ENCODE data around the gene SRSF1.
"Not testable (repeated sequence)": the region's sequence is repeated elsewhere in the genome, so short reads cannot be mapped to it uniquely, and the experiment has no call there.

Gene SRSF1

DNA sequence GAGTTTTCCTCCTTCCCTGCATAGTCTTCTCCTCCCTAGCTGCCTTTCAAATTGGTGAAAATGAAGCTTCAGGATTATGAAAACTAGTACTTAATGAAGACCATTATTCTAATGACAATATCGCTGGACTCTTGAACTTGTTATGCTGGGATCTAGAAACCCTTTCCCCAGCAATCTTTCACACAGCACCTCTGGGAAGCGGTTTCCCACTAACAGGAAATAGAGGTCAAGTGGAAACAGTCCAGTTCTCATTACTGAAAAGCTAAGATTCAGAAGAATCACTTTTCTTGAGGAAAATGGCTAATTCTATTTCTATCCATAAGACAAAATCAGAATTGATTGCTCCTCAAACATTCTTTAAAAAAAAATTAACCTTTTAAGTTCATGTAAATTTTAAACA is 17.0 kb downstream of the SRSF1 start:
- no peak for DNase-seq (ENCODE audit: low read depth in 2 of 2)

DNA sequence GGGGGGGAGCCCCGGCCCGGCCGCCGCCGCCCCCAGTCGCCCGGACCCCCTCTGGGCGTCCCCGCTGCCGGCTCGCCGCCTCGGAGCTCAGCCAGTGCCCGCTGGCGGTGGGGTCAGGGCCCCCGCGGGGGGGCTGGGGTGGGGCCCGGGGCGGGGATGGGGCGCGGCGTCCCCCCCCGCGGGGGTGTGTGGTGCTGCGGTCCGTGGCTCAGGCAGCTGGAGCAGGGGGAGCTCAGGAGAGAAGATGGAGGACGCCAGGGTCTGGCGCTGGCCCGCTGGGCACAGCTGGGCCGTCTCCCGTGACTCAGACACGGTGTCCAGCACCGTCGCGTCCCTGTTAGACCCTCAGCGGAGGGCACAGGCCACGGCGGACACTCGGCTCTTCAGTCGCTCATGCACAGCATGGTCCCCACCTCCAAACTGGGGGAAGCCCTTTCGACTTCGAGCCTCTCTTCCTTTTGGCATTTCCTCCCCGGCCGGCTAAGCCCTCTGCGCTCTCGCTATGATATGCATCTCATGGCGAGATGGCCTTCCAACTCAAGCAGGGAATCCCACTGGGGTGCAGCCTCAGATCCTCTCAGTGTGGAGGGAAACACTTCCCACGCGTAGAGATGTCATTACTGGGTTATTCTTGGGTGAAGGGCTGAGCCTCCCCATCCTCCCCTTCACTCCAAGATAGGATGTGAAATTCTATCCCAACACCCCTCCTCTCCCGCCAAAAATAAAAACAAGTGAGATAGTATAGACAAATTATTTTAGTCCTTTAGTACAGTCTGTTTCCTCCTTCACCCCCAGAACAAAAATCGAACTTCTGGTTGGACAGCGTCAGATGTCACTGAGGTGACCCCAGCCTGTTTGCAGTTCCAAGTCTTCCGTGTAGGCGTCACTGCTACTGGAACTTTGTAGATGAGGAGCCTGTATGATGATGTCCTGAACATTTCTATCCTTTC is 18.5 kb downstream of the SRSF1 start:
- DNase-seq (ENCODE audit: low read depth in 2 of 2) = no peak

DNA sequence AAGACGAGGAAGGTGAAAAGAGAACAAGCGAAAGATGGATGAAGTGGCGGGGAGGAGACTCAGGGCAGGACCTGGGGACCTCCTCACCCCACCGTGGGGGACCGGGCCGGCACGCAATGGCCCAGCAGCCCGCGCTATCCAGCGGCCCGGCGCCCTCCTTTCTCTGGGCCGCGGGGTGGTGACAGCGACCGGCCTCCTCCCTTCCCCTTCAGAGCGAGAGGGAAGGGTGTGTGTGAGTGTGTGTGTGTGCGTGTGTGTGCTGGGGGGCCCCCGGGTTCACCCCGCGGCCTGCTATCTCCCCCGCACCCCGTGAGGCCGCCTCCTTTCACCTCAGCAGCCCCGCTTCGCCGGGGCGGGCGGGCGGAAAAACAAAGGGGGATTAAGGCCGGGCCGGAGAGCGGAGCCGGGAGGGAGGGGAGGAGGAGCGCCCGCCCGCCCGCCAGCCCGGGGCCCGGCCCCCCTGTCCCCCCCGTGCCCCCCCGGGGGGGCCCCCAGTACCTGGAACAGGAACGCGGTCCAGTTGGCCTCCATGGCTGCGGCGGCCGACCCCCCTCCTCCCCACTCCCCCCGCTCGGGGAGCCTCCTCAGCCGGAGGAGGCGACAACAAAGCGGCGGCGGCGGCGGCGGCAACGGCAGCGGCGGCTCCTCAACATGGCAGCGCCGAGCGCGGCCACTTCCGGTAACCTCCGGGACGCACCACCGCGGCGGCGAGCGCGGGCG is 19.3 kb downstream of the SRSF1 start, which contains the start of gene VEZF1:
VEZF1 (minus strand) TSS at position 674 of the 720 bp plus-strand sequence; CDS start at position 531, 143 bp downstream.
- DNase-seq (ENCODE audit: low read depth in 2 of 2) = peak; percentile 54 to 65

DNA sequence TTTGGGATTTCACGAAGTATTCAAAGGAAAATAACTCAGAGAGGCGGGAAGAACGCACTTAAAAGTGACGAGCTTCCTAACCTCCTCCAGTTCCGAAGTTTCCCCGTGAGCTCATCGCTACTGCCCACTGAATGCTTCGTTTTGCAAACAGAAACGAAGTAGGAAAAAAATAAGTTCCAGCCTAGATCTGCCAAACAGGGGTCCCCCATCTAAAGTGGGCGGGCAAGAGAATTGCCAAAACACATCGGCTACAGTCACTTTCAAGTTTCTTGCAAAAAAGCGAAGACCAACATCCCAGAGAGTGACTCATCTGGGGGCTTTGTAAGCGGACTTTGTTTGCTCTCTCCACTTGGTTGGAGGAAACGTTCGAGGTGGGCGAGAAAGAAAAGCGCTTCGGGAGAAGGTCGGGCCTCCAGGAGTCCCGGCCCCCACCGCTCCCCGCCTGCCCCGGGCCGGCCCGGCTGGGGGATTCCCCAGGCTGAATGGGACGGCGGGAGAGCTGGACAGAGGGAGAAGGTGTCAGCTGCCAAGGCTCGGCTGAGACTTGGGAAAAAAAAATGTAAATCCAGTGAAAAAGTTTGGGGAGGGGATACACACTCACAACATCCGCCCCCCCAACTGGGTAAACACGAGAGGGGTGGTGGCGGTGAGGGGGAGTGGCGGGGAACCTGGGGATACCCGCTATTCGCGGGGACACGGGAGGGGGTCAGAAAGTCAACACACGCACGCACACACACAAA is 20.0 kb downstream of the SRSF1 start:
- no peak for DNase-seq (ENCODE audit: low read depth in 2 of 2)

DNA sequence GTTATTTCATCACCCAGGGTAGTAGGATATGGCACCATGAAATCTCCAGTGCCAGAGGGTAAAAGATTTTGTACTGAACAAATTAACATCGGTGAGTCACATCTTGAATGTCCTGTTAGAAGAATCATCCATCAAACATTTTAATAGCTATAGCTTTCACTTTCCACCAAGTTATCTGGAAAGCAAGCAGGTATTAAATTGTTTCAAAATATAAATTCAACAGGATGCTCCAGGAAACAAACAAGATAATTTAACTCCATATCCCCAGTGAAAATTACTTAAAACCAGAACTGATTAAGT is 21.4 kb downstream of the SRSF1 start:
- DNase-seq (ENCODE audit: low read depth in 2 of 2) = no peak

DNA sequence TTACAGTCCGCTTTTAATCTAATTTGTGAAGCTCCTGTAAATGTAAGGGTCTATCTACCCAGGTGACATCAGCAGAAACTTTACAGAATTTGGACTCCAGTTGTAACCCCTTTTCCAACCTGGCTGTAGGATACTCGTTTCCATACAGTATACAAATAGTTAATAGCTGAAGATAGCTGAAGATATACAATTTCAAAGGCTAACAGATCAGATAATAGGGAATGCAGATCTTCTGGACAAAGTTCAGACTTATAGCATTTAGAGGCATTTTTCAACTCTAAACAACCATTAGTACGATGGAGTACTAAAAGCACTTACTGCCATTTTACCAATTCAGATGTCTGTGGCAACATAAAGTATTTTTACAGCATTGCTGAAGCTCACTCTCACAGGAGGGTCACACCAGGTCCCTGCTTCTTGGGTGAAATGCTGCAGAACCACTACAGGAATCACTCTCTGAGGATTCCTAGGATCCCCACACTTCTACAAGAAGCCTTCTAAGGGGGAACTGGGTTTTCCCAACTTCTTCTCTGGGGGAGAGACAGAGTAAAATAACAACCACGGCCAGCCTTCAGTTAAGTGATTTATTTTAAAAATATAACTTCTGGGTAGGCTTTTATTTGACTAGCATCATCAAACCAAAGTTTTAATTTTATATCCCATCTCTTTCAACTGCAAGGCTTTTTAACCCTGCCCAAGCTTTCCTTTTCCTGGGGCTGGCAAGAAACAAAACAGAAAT is 21.9 kb downstream of the SRSF1 start:
- DNase-seq (ENCODE audit: low read depth in 2 of 2) = no peak

DNA sequence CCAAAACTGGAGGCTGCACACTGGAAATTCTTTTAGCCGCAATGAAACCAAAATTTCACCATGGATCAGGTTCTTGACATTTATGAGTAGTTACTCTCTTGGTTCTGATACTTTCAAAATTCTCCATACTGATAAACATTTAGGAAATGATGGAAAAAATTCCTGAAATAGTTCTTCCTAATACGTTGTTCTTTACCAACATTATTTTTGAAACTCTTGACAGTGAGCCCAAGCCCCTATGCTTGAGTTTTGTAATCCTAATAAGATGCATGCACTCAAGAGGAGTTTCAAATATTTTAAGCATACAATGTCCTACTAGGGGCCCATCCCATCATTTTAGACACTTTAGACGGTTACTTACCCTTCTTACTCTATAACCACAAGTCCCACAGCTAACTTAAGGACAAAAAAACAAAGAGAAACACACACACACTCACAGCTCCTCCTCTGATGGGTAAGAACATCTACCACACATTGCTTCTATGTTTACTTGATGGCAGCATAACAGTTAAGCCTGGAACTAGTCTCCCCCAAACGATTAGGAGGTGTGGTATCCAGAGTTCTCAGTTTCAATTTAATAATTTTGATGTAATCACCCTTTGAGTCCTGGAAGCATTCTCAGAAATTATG is 22.7 kb downstream of the SRSF1 start:
- no peak for DNase-seq (ENCODE audit: low read depth in 2 of 2)

DNA sequence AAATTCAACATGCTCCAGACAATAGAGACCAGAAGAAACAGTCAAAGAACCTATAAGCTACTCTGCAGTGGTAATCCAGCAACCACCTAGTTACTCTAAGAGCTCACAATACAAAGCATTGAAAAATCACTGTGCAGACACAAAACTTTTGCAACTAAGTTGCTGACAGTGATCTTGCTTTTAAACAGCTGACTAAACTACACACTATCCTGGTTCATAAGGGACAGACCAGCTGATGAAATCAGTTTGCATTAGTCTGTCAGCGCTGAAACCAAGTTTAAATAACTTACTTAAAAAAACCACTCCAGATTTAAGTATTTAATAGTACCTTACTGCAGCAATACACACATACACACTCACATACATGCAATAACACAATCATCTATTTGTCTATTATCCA is 23.6 kb downstream of the SRSF1 start:
- DNase-seq (ENCODE audit: low read depth in 2 of 2) = no peak

DNA sequence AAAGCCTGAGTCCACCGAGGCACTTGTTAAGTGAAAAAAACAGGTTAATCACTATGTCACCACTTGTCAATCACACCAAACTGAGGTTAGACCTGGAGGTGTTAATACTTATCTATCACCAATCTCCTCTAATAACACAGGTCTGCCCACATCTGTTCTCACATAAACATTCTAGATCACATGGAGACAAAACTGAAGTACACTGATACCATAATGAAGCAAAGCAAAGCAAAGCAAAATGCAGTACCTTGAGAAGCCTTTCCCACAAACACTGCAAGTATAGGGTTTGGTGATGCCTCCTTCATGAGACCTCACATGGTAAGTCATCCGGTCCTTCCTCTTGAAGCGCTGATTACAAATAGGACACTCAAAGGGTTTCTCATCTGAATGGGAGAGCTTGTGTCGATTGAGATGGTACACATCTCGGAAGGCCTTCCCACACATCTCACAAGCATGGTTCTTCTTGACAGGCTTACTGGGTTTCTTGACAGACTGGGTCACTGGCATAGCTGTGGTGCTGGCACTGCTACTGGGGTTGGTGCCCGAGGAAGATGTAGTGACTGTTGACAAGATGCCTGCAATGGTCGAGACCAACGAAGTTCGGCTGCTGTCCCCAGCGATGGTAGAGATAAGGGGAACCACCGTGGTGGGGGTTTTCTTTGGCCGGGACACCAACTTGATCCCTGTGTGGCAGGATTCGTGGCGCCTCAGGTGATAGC is 24.4 kb downstream of the SRSF1 start:
- no peak for DNase-seq (ENCODE audit: low read depth in 2 of 2)

DNA sequence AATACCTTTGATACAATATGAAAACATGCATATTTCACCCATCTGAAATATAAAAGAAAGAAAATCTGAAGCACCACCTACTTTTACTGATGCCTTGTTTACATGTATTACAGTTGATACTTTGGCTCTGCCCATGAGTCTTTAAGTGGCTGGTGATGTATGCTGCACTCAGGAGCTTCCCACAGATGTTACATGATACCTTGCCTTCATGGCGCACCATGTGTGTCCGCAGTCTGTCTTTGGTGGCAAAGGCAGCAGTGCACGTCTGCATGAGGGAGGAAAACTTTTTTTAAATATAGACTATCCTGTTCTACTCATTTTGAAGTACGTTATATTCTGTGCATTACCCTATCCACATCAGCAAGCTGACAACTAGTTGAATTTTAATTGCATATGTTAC is 26.5 kb downstream of the SRSF1 start:
- no peak for DNase-seq (ENCODE audit: low read depth in 2 of 2)

DNA sequence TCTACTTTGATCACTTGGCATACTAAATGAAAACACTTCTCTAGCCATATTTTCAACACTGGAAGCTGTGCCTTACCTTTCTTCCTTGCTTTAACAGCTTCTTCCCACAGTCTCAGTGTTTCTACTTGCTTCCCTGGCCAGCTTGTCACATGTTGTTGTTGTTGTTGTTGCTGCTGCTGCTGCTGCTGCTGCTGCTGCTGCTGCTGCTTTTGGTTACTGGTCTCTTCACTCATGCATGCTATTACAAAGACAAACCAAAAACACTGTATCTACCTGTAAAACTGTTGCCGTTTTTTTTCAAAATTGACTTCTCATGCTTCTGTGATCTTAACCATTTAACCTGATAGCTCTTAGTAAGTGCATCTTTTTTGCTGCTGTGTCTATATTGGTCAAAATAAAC is 28.0 kb downstream of the SRSF1 start:
- no peak for DNase-seq (ENCODE audit: low read depth in 2 of 2)

DNA sequence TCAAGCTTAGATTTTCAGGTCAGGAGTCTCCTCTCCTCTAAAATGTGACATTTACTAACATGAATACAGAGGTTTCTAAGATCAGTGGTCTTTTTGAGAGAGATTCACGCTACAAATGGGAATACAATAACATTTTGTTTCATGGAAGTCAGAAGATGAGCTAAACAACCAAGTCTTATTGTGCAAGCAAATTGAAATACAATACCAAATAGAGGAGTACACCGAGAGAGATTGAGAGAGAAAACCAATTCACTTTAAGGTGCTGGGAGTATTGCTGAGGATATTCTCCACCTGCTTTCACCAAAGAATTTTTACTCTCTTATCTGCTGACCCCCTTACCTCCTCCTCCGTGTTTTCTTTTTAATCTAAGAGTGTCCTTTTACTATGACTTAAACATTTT is 30.5 kb downstream of the SRSF1 start:
- DNase-seq (ENCODE audit: low read depth in 2 of 2) = no peak

DNA sequence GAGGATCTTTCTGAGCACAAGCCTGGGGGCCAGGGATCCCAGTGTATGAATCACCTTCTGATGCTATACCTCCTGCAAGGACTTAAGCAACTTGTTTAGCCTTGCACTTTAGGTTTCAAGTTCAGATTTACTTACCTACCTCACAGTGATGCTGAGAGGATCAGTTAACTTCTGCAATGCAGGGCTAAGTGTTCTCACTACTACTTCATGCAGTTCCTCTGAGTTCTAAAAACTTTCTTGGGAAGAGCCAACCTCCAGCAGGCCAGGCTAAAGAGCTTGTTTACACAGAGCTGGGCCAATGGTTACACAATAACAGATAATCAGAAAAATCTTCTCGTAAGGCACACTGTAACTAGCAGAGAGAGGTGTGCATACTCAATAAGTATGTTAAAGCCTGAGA is 32.0 kb downstream of the SRSF1 start:
- no peak for DNase-seq (ENCODE audit: low read depth in 2 of 2)

DNA sequence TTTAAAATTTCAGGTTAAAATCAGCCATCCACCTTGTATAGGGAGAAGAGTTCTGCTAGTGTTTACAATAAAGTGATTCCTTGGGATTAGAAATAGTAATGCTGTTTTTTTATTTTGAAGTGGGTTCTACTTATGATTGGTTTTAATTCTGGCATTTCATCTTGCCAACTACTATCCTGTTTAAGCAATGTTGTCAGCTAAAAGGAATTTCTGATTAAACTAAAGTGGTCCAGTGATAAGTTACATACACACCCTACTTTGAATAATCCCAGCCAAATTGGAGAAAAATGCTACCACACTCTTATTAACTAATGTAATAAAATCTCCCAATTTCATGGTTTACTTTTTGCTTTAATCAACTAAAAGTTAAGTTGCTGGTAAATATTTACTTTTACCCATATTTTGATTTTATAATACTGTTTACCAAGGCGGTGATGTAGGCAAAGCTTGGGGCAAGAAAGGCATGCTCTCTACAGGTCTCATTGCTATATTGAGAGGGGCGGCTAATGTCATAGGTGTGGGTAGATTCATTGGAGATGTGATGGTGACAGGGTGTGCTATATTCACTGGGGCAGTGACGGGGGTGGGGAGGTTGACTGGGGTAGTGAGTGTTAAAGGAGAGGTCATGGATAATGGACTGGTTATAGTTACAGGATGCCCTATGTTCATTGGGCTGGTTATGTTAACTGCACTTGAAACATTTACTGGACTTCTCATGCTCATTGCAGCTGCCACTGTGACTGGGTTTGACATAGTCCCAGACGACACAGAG is 32.8 kb downstream of the SRSF1 start:
- not testable (repeated sequence) for DNase-seq (ENCODE audit: low read depth in 2 of 2)

DNA sequence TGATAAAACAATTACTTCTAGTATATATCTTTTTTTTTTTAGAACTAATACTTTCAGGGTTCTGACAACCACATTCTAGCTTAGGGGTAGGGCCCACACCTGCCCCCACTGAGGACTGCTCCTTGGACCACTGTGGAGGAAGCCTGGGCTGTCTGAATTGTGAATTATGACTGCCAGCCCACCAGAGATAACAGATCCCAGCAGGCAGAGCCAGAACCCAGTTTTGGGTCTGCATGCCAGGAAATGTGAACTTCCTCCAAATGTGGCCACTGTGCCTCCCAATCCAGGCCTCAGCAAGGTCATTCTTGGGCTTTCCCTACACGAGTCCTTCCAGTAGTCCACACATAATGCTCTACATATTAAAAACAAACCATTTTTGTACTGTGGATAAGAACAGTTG is 34.9 kb downstream of the SRSF1 start:
- DNase-seq (ENCODE audit: low read depth in 2 of 2) = no peak

DNA sequence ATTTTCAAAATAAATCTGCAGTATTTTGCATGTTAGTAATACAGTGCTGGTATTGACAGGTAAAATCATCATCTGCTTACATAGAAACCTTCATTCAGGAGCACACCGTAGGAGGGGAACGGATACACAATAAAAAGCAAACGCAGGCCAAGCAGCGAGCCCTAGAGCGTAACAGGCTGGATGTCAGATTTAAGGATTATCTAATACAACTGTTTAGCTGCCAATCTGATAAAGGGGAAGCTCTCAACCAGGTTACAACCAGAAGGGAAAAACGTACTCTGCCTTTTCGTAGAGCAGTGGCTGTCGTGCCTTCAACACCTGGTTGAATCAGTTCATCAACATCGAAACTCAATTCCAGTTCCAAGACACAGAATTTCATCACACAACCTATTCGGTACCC is 35.5 kb downstream of the SRSF1 start:
- no peak for DNase-seq (ENCODE audit: low read depth in 2 of 2)

DNA sequence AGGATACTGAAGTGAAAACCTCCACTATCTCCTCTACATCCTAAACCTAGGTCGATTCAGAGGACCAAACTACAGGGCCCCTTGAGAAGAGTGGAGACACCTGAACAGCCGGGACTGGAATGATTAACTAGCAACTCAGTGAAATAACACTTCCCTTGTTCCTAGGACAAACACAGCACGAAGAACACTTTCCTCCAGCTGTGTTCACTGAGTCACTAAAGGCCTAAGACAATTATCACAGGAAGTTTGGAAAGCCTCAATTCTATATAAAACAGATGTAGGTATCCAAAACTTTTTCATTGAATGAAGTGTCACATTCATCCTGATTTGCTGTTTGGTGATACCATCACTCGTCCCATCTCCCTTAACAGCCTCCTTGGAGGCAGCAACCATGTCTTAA is 36.3 kb downstream of the SRSF1 start:
- no peak for DNase-seq (ENCODE audit: low read depth in 2 of 2)

DNA sequence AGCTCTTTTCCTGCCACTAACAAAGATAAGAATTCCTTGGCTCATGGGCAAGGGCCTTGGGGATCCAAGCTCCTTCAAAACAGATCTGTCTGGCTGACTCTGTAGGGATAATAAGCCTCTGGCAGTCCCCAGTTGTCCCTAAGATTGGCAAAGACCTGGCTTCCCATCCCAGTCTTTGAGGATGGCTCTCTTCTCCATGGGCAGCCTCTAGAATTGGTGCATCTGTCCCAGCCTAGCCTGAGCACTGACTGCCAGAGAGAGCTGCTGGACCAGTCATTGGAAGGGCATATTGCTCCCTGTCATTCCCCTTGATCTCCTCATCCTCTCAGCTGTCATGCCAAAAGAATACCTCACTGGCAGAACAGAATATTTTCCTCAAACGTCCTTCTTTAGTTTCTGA is 38.6 kb downstream of the SRSF1 start:
- DNase-seq (ENCODE audit: low read depth in 2 of 2) = no peak

DNA sequence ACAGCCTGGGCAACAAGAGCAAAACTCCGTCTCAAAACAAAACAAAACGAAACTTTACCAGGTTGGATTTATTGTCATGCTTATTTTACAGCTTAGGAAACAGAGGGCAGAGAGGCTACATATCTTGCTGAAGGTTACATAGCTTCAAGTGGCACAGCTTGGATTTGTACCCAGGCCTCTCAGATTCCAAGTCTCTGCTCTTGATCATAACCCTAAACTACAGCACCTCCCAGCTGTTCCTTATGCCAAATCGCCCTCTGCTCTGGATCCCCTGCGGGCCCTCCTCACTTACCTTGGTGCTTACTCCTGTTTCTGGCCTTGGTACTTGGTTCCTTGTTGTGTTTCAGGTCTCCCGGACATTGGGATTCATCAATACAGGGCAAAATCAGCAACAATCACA is 40.2 kb downstream of the SRSF1 start:
- no peak for DNase-seq (ENCODE audit: low read depth in 2 of 2)

DNA sequence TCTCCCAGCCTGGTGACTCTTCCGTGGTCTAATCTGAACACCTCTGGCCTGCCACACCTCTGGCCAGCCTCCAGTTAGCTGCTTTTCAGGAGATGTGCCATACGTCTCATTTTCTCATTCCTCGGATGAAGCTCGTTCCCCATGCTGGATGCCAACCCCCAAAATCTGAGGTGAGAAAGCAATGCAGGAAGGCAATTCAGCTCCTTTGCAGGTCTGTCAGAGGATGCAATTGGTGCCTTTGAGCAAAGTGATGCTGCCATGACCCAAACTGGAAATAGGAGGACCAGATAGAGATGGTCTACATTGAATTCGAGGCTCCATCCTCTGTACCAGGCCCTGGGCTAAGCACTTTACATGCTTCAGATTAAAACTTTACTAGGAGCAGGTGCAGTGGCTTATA is 40.8 kb downstream of the SRSF1 start:
- no peak for DNase-seq (ENCODE audit: low read depth in 2 of 2)
